Endodermal cell (in vitro differentiated cells): ENCODE results near the gene RPL12. TPM values are rescaled to one million over a fixed set of nuclear protein-coding genes. Genes with fewer than 3 reads are reported as not detected.

Experiments used
- DNase-seq: peaks from one replicate; pipeline ENCODE4 v3.0.0-alpha.2; 2017
- H3K27ac ChIP-seq: 2 replicates; pipeline ENCODE4 v1.5.1; 2013; ENCODE audit warnings: mild to moderate bottlenecking, low read depth, low read length, moderate library complexity
- H3K27me3 ChIP-seq: 2 replicates; pipeline ENCODE4 v1.6.1; 2013; ENCODE audit warnings: mild to moderate bottlenecking, low read length, moderate library complexity; ENCODE audit not compliant: insufficient read depth, control insufficient read depth, poor library complexity, severe bottlenecking
- H3K36me3 ChIP-seq: 2 replicates; pipeline ENCODE4 v1.7.0; 2013; ENCODE audit warnings: mild to moderate bottlenecking, low read length, moderate library complexity; ENCODE audit not compliant: control insufficient read depth, insufficient read depth
- H3K4me1 ChIP-seq: one replicate; pipeline ENCODE4 v1.7.0; 2013; ENCODE audit warnings: low read length; ENCODE audit not compliant: control insufficient read depth, insufficient read depth
- H3K4me3 ChIP-seq: 2 replicates; pipeline ENCODE4 v1.5.1; 2013; ENCODE audit warnings: mild to moderate bottlenecking, low read length, moderate library complexity
- H3K9ac ChIP-seq: 2 replicates; pipeline ENCODE4 v1.6.1; 2013; ENCODE audit warnings: mild to moderate bottlenecking, low read length, moderate library complexity; ENCODE audit not compliant: poor library complexity, severe bottlenecking; ENCODE audit errors: extremely low read depth
- H3K9me3 ChIP-seq: 2 replicates; pipeline ENCODE4 v1.6.1; 2013; ENCODE audit warnings: mild to moderate bottlenecking, low read length, moderate library complexity; ENCODE audit not compliant: control insufficient read depth
- H3K27ac Mint-ChIP-seq: 2 replicates; pipeline ENCODE4 v1.8.0; 2020; ENCODE audit warnings: mixed read lengths
- H3K27me3 Mint-ChIP-seq: 2 replicates; pipeline ENCODE4 v1.8.0; 2021; ENCODE audit warnings: mild to moderate bottlenecking, mixed read lengths; ENCODE audit not compliant: insufficient read depth
- H3K36me3 Mint-ChIP-seq: 2 replicates; pipeline ENCODE4 v1.8.0; 2020; ENCODE audit warnings: low read depth, mixed read lengths
- H3K4me1 Mint-ChIP-seq: 2 replicates; pipeline ENCODE4 v1.8.0; 2020; ENCODE audit warnings: mixed read lengths
- H3K4me3 Mint-ChIP-seq: 2 replicates; pipeline ENCODE4 v1.8.0; 2020; ENCODE audit warnings: mild to moderate bottlenecking, moderate library complexity, mixed read lengths
- H3K9me3 Mint-ChIP-seq: 2 replicates; pipeline ENCODE4 v1.8.0; 2020; ENCODE audit warnings: mild to moderate bottlenecking, mixed read lengths
- WGBS, 2 experiments: methylation state at CpG; one replicate each; pipeline versions ENCODE4 v1.1.5 to v1.1.7; 2013; ENCODE audit warnings: missing lambda C conversion rate in 2 of 2, mixed read lengths in 1 of 2; ENCODE audit not compliant: insufficient coverage in 1 of 2, insufficient read length in 1 of 2; 5-methylcytosine and 5-hydroxymethylcytosine counted together
- total RNA-seq, 2 donors: library from RNA; stranded (reverse); fragmentation: NEBNext Ultra II Directional in 1 of 2; extraction: Animal tissue kit (Norgen Biotek cat#: 25700) in 1 of 2; gene quantifications; 2 replicates in 1 of 2; 3 replicates in 1 of 2; pipeline ENCODE4 v1.2.1, GENCODE V29; 2021
- TF ChIP-seq, protein P1 (sequence below): fragments of 200-600 bp; sonication (generic); conservative IDR thresholded peaks from 2 replicates; pipeline ENCODE4 v1.5.0; 2021; ENCODE audit warnings: antibody characterized with exemption, mild to moderate bottlenecking

RPL12 gene
- total RNA-seq, 2 donors from 2014 or later, result 1,241 to 1,436 TPM

GRCh38 chr9:127492616-127493015 is 41.4 kb upstream of the RPL12 start:
- no peak for DNase-seq
- Histone ChIP-seq H3K36me3 (peaks cover 48% of the 10 kb centered on the region), H3K27ac (peak overlapping the region; percentile 70), H3K9ac (no peak overlapping the region), H3K4me1 (no peaks in the 10 kb centered on the region), H3K9me3 (no peaks in the 10 kb centered on the region), H3K4me3 (no peak overlapping the region), H3K27me3 (no peaks in the 10 kb centered on the region)
- Mint-ChIP-seq H3K27me3 (no peaks in the 10 kb centered on the region), H3K27ac (no peak overlapping the region), H3K36me3 (peaks cover 28% of the 10 kb centered on the region), H3K9me3 (no peaks in the 10 kb centered on the region), H3K4me1 (peaks cover 3% of the 10 kb centered on the region), H3K4me3 (no peak overlapping the region)
- 88 to 96% methylated on average over 12 to 14 of the region's 14 CpGs for WGBS, 2 experiments
- TF ChIP-seq, protein P1, sequence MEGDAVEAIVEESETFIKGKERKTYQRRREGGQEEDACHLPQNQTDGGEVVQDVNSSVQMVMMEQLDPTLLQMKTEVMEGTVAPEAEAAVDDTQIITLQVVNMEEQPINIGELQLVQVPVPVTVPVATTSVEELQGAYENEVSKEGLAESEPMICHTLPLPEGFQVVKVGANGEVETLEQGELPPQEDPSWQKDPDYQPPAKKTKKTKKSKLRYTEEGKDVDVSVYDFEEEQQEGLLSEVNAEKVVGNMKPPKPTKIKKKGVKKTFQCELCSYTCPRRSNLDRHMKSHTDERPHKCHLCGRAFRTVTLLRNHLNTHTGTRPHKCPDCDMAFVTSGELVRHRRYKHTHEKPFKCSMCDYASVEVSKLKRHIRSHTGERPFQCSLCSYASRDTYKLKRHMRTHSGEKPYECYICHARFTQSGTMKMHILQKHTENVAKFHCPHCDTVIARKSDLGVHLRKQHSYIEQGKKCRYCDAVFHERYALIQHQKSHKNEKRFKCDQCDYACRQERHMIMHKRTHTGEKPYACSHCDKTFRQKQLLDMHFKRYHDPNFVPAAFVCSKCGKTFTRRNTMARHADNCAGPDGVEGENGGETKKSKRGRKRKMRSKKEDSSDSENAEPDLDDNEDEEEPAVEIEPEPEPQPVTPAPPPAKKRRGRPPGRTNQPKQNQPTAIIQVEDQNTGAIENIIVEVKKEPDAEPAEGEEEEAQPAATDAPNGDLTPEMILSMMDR, result no peak

DNA sequence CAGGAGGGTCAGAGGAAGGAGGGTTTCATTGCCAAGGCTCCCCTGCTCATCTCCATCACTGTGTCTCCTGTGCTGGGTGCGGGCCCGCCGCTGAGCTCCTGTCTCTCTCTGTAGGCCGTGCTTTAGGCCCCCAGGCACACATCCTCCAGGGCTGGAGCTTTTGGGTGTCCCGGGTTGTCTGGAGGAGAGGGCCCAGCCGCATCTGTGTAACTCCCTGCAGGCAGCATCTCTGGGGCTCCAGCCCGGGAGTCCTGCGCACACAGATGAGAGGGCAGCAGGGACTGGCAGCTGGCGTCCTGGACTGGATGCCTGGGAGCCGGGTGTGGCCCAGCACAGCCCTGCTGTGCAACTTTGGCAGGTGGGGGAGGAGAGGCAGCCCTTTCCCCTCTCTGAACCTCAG is 40.3 kb upstream of the RPL12 start:
- Histone ChIP-seq H3K9me3 (no peaks in the 10 kb centered on the region), H3K27me3 (no peaks in the 10 kb centered on the region), H3K36me3 (peaks cover 40% of the 10 kb centered on the region), H3K4me3 (no peak overlapping the region), H3K27ac (no peak overlapping the region), H3K9ac (no peak overlapping the region), H3K4me1 (no peaks in the 10 kb centered on the region)
- no peaks in the 10 kb centered on the region for H3K9me3 Mint-ChIP-seq
- no peak overlapping the region for H3K27ac Mint-ChIP-seq
- peaks cover 3% of the 10 kb centered on the region for H3K4me1 Mint-ChIP-seq
- no peak for DNase-seq
- WGBS, 2 experiments, result 94 to 96% methylated on average over 3 to 10 of the region's 10 CpGs
- no peak overlapping the region for H3K4me3 Mint-ChIP-seq
- peaks cover 31% of the 10 kb centered on the region for H3K36me3 Mint-ChIP-seq
- TF ChIP-seq, protein P1, result no peak
- no peaks in the 10 kb centered on the region for H3K27me3 Mint-ChIP-seq

DNA sequence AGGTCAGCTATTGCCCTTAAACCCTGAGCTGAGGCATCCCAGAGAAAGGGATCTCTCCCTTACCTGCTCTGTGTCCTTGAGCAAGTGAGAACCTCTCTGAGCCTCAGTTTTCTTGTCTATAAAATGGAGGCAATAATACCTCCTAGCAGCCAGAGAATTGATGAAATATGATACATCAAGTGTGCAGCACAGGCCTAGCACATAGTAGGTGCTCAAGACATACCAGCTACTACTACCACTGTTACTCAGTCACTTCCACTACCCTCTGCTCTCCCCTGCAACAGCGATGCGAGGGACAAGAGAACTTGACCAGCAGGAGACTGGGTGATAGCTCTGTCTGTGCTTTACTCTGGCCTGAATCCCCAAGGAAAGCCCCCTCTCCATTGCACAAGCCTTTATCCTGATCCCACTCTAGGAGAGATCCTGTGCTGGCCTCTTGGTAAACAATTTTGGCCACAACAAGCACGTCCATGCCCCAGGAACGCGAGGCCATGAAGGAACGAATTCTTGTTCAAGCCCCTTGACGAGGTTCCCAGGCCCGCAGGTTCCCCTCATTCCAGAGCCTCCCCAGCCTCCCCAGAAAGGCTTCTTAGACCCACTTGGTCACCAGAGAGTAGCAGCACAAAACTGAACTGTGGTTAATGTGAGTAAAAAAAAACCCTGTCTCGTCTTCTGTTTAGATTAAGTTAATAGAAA is 39.5 kb upstream of the RPL12 start:
- Histone ChIP-seq H3K27ac (no peak overlapping the region), H3K9ac (no peak overlapping the region), H3K9me3 (no peaks in the 10 kb centered on the region), H3K36me3 (peaks cover 38% of the 10 kb centered on the region), H3K4me1 (no peaks in the 10 kb centered on the region), H3K27me3 (no peaks in the 10 kb centered on the region), H3K4me3 (no peak overlapping the region)
- no peak for DNase-seq
- TF ChIP-seq, protein P1, result no peak
- Mint-ChIP-seq H3K27me3 (no peaks in the 10 kb centered on the region), H3K4me3 (no peak overlapping the region), H3K36me3 (peaks cover 30% of the 10 kb centered on the region), H3K9me3 (no peaks in the 10 kb centered on the region), H3K4me1 (peaks cover 3% of the 10 kb centered on the region), H3K27ac (no peak overlapping the region)
- whole genome bisulfite sequencing, 2 experiments, result 93 to 95% methylated on average over 9 of the region's 9 CpGs
